Measurements from ENCODE around the gene GCGR. TPM values are rescaled to one million over a fixed set of nuclear protein-coding genes. Genes with fewer than 3 reads are reported as not detected.
A peak's percentile ranks its signal among the peaks of the same experiment; 100 is the strongest.

The GCGR gene
- total and polyA plus RNA-seq, 2 of the 13 experiments (the other 11 are each of a cell fraction or from before 2014, with no cell fraction given): 0.04 to 0.13 TPM

DNA sequence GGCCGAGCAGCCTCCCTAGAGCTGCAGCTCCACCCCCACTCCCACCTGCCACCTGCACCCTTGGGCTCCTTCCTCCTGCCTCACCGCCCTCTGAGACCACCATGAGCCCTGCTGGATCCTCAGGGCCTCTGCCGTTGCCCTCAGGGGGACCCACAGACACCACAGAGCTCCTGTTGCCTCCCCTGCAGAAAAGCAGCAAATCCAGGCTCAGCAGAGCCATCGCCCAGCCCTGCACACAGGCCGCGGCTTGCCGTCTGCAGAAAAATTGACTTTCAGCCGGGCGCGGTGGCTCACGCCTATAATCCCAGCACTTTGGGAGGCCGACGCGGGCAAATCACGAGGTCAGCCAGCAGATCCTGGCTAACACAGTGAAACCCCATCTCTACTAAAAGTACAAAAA, 37.9 kb downstream of the GCGR start:
- BruUV-seq (replicated peaks): no TSS peak
- no peak overlapping the region for H2AFZ ChIP-seq (ENCODE audit: low read length)
- intact Hi-C loops (cut with micrococcal nuclease; ENCODE audit: unreplicated experiment): no loop called here
- CTCF ChIA-PET (ENCODE audit: low intra/inter-chr PET ratio, low total read pairs): no interaction called here
- POLR2A ChIA-PET: interaction anchor here (1.0 to 8.9 kb wide), 9 partner anchors 8 to 115 kb away, joined by 3 to 40 read pairs (median 6); partner anchors contain the start of genes MCRIP1 and P4HB
- FAIRE-seq (no peak), ATAC-seq (peak; percentile 0), DNase-seq (ENCODE audit: low spot score) (no peak)
- no peak overlapping the region for H3K27ac ChIP-seq (ENCODE audit: extremely low read length, insufficient read depth, low read length)
- no peak overlapping the region for H3K9ac ChIP-seq (ENCODE audit: insufficient read depth, low read depth, low read length)
- H3K4me3 ChIP-seq (replicated peaks in 1 of 3; ENCODE audit: insufficient read depth in 1 of 3, low read depth in 2 of 3, low read length in 3 of 3): no peak overlapping the region; a peak in 1 of 6 replicates
- no peaks in the 10 kb centered on the region for H3K79me2 ChIP-seq (ENCODE audit: insufficient read depth, low read length)
- peaks cover 35% of the 10 kb centered on the region for H3K4me1 ChIP-seq (ENCODE audit: insufficient read depth, low read length)
- H4K20me1 ChIP-seq (ENCODE audit: insufficient read depth, low read length): peaks cover 6% of the 10 kb centered on the region; the same call in 1 of the 2 replicates
- WGBS (ENCODE audit: low lambda C conversion rate): 89% methylated on average over 14 of the region's 15 CpGs
- H3K9me3 ChIP-seq (ENCODE audit: low read length): no peaks in the 10 kb centered on the region
- H3K4me2 ChIP-seq (ENCODE audit: low read depth, low read length): no peak overlapping the region
- peaks cover 32 to 43% of the 10 kb centered on the region in 2 experiments for H3K36me3 ChIP-seq (replicated peaks in 1 of 2; ENCODE audit: control insufficient read depth in 1 of 2, insufficient read depth in 2 of 2, low read length in 2 of 2)
- H3K27me3 ChIP-seq (ENCODE audit: control insufficient read depth in 1 of 2, insufficient read depth in 2 of 2, low read length in 2 of 2): no peaks in the 10 kb centered on the region
- in situ Hi-C loops (cut with HindIII; ENCODE audit: extremely low pct_ligation_motif_present, low pct_unique_long_range_greater_than_20kb): no loop called here
- TF ChIP-seq ZNF607 (CRISPR knock-in tag; IDR thresholded peaks at IDR 0.05; ENCODE audit: borderline replicate concordance) (0 out of 2 replicates have a peak, but pooled peaks have one; percentile 5), ZNF329 (CRISPR knock-in tag; IDR thresholded peaks at IDR 0.05; ENCODE audit: low read depth) (no peak), FOXM1 (CRISPR knock-in tag; IDR thresholded peaks at IDR 0.05) (no peak), POLR2A (IDR thresholded peaks at IDR 0.05; ENCODE audit: insufficient read depth in 1 of 2, low read depth in 2 of 2, low read length in 2 of 2) (peak in 1 of 2 experiments; percentile 25; a peak in 1 of 4 replicates), RBM22 (optimal IDR thresholded peaks at IDR 0.05; ENCODE audit: low read length) (peak; percentile 69), ZNF503 (CRISPR knock-in tag; IDR thresholded peaks at IDR 0.05) (no peak), ZNF768 (CRISPR knock-in tag; IDR thresholded peaks at IDR 0.05) (peak; percentile 21; the same call in 1 of the 2 replicates), AGO2 (optimal IDR thresholded peaks at IDR 0.05; ENCODE audit: low read depth, low read length) (peak; percentile 11), KDM2A (CRISPR knock-in tag; IDR thresholded peaks at IDR 0.05; ENCODE audit: borderline replicate concordance, low read depth) (peak; percentile 10), FOXK2 (IDR thresholded peaks at IDR 0.05) (no peak), ATAD3A (CRISPR knock-in tag; IDR thresholded peaks at IDR 0.05) (no peak), SMYD3 (CRISPR knock-in tag; IDR thresholded peaks at IDR 0.05) (no peak), POLR2G (IDR thresholded peaks at IDR 0.05; ENCODE audit: low read depth, low read length) (peak; percentile 29; the same call in 1 of the 2 replicates)
- TF ChIP-seq, protein P1, sequence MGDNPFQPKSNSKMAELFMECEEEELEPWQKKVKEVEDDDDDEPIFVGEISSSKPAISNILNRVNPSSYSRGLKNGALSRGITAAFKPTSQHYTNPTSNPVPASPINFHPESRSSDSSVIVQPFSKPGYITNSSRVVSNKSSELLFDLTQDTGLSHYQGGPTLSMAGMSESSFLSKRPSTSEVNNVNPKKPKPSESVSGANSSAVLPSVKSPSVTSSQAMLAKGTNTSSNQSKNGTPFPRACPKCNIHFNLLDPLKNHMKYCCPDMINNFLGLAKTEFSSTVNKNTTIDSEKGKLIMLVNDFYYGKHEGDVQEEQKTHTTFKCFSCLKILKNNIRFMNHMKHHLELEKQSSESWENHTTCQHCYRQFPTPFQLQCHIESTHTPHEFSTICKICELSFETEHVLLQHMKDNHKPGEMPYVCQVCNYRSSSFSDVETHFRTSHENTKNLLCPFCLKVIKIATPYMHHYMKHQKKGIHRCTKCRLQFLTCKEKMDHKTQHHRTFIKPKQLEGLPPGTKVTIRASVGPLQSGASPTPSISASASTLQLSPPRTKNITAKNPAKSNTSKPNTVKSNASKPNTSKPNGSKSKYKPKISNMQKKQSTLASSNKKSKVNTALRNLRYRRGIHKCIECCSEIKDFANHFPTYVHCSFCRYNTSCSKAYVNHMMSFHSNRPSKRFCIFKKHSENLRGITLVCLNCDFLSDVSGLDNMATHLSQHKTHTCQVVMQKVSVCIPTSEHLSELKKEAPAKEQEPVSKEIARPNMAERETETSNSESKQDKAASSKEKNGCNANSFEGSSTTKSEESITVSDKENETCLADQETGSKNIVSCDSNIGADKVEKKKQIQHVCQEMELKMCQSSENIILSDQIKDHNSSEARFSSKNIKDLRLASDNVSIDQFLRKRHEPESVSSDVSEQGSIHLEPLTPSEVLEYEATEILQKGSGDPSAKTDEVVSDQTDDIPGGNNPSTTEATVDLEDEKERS (CRISPR knock-in tag; IDR thresholded peaks at IDR 0.05): no peak
- TF ChIP-seq, protein P2, sequence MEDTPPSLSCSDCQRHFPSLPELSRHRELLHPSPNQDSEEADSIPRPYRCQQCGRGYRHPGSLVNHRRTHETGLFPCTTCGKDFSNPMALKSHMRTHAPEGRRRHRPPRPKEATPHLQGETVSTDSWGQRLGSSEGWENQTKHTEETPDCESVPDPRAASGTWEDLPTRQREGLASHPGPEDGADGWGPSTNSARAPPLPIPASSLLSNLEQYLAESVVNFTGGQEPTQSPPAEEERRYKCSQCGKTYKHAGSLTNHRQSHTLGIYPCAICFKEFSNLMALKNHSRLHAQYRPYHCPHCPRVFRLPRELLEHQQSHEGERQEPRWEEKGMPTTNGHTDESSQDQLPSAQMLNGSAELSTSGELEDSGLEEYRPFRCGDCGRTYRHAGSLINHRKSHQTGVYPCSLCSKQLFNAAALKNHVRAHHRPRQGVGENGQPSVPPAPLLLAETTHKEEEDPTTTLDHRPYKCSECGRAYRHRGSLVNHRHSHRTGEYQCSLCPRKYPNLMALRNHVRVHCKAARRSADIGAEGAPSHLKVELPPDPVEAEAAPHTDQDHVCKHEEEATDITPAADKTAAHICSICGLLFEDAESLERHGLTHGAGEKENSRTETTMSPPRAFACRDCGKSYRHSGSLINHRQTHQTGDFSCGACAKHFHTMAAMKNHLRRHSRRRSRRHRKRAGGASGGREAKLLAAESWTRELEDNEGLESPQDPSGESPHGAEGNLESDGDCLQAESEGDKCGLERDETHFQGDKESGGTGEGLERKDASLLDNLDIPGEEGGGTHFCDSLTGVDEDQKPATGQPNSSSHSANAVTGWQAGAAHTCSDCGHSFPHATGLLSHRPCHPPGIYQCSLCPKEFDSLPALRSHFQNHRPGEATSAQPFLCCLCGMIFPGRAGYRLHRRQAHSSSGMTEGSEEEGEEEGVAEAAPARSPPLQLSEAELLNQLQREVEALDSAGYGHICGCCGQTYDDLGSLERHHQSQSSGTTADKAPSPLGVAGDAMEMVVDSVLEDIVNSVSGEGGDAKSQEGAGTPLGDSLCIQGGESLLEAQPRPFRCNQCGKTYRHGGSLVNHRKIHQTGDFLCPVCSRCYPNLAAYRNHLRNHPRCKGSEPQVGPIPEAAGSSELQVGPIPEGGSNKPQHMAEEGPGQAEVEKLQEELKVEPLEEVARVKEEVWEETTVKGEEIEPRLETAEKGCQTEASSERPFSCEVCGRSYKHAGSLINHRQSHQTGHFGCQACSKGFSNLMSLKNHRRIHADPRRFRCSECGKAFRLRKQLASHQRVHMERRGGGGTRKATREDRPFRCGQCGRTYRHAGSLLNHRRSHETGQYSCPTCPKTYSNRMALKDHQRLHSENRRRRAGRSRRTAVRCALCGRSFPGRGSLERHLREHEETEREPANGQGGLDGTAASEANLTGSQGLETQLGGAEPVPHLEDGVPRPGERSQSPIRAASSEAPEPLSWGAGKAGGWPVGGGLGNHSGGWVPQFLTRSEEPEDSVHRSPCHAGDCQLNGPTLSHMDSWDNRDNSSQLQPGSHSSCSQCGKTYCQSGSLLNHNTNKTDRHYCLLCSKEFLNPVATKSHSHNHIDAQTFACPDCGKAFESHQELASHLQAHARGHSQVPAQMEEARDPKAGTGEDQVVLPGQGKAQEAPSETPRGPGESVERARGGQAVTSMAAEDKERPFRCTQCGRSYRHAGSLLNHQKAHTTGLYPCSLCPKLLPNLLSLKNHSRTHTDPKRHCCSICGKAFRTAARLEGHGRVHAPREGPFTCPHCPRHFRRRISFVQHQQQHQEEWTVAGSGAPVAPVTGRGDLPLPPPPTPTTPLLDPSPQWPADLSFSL (CRISPR knock-in tag; IDR thresholded peaks at IDR 0.05): no peak

Measured in HepG2 (cell line).